OCI-LY7 (cell line): ENCODE data around the gene DBN1. TPM values are rescaled to one million over a fixed set of nuclear protein-coding genes. Genes with fewer than 3 reads are reported as not detected.

ENCODE experiments used
- BruUV-seq: library from RNA; stranded (reverse); fragments of 400-500 nt; replicated peaks from 2 replicates; lab custom pipeline; 2021; lab: Mats Ljungman, UMichigan
- CTCF ChIA-PET: fragments of 300-600 bp; sonication (Branson Sonifier 250); formaldehyde crosslinking; loops from one replicate; lab custom pipeline; 2022; ENCODE audit warnings: antibody characterized with exemption; ENCODE audit not compliant: unreplicated experiment; lab: Charles Lee
- POLR2A ChIA-PET: fragments of 300-600 bp; sonication (Branson Sonifier 250); formaldehyde crosslinking; loops from one replicate; lab custom pipeline; 2022; ENCODE audit warnings: antibody characterized with exemption; lab: Charles Lee
- DNase-seq: peaks from one replicate; pipeline ENCODE4 v3.0.0-alpha.2; 2015; ENCODE audit warnings: low spot score
- H2AFZ ChIP-seq: fragments of 200-600 bp; sonication (generic), shearing (Covaris generic); 2 replicates; pipeline ENCODE4 v1.6.1; 2014; ENCODE audit warnings: mild to moderate bottlenecking, antibody characterized with exemption, low read length, moderate library complexity
- H3K27ac ChIP-seq: fragments of 200-600 bp; sonication (generic); 2 replicates; pipeline ENCODE4 v1.5.1; 2014; ENCODE audit warnings: mixed run types, low read depth, mild to moderate bottlenecking, moderate library complexity, low read length, inconsistent platforms; ENCODE audit not compliant: poor library complexity, severe bottlenecking
- H3K36me3 ChIP-seq: fragments of 200-600 bp; sonication (generic); 2 replicates; pipeline ENCODE4 v1.6.1; 2014; ENCODE audit warnings: mild to moderate bottlenecking, antibody characterized with exemption, low read length, moderate library complexity, mixed read lengths; ENCODE audit not compliant: insufficient read depth
- H3K4me1 ChIP-seq: fragments of 200-600 bp; sonication (generic); 2 replicates; pipeline ENCODE4 v1.5.1; 2014; ENCODE audit warnings: mild to moderate bottlenecking, low read length; ENCODE audit not compliant: insufficient read depth, poor library complexity, severe bottlenecking
- H3K4me2 ChIP-seq: fragments of 200-600 bp; sonication (generic); 2 replicates; pipeline ENCODE4 v1.6.1; 2014; ENCODE audit warnings: mild to moderate bottlenecking, low read length
- H3K4me3 ChIP-seq: fragments of 200-600 bp; sonication (generic); 2 replicates; pipeline ENCODE4 v1.5.1; 2014; ENCODE audit warnings: mild to moderate bottlenecking, low read depth, low read length; ENCODE audit not compliant: poor library complexity, severe bottlenecking
- H3K79me2 ChIP-seq: fragments of 200-600 bp; sonication (generic); 2 replicates; pipeline ENCODE4 v1.6.1; 2016; ENCODE audit warnings: low read depth, mild to moderate bottlenecking, low read length, moderate library complexity, mixed read lengths; ENCODE audit not compliant: insufficient read depth
- H3K9me2 ChIP-seq: fragments of 200-600 bp; sonication (generic); 2 replicates; pipeline ENCODE4 v1.6.1; 2016; ENCODE audit warnings: mild to moderate bottlenecking, low read length, mixed read lengths; ENCODE audit not compliant: insufficient read depth
- H3K9me3 ChIP-seq: fragments of 200-600 bp; sonication (generic); 2 replicates; pipeline ENCODE4 v1.6.1; 2014; ENCODE audit warnings: mild to moderate bottlenecking, mixed run types, low read length, mixed read lengths
- H4K20me1 ChIP-seq: fragments of 200-600 bp; sonication (generic); 2 replicates; pipeline ENCODE4 v1.6.1; 2014; ENCODE audit warnings: mild to moderate bottlenecking, antibody characterized with exemption, low read length, moderate library complexity, mixed read lengths; ENCODE audit not compliant: insufficient read depth
- CTCF ChIP-seq: fragments of 200-600 bp; sonication (generic); conservative IDR thresholded peaks from 2 replicates; pipeline ENCODE4 v1.5.1; 2014; ENCODE audit warnings: mild to moderate bottlenecking, antibody characterized with exemption, low read length, moderate library complexity, mixed read lengths
- EZH2phosphoT487 ChIP-seq: fragments of 200-600 bp; sonication (generic); IDR thresholded peaks from 2 replicates; pipeline ENCODE4 v1.6.1; 2018; ENCODE audit warnings: low read depth, borderline replicate concordance, mild to moderate bottlenecking, mixed run types, antibody characterized with exemption, low read length, moderate library complexity, mixed read lengths
- intact Hi-C: fragments of 100-400 bp; cut with micrococcal nuclease; formaldehyde crosslinking; loops from one replicate; pipeline ENCODE4 v1.10.0; 2022; ENCODE audit not compliant: unreplicated experiment
- total RNA-seq, 2 experiments: library from RNA; depleted of rRNA in 1 of 2; stranded (reverse); fragments of >200 nt in 1 of 2; shearing (Covaris generic) in 1 of 2; gene quantifications; 2 replicates each; pipeline ENCODE4 v1.2.3, GENCODE V29; 2014 to 2022

DBN1 gene
- total RNA-seq, 2 experiments from 2014 or later = 11.7 to 22.0 TPM

- POLR2A ChIA-PET = interaction anchor here (0.5 to 4.3 kb wide), 15 partner anchors 7 to 750 kb away, joined by 3 to 24 read pairs (median 4); partner anchors contain the start of genes DDX41, GRK6 and PDLIM7
- intact Hi-C loops = loop anchor here (2.0 to 10.0 kb wide), 4 partner anchors 45 to 605 kb away; partner anchors contain the start of genes FAM193B, MXD3, N4BP3 and TMED9
- H2AFZ ChIP-seq = no peak within 1 kb of the TSS; the same call in 1 of the 2 replicates
These were observed 36.0 kb upstream of the DBN1 start, which contains the start of gene DOK3 for GRCh38 chr5:177509381-177509951. Gene DOK3 (minus strand): TSS chr5:177509826. CDS start chr5:177509540, 286 bp downstream.

GRCh38 chr5:177508837-177509236 is 35.4 kb upstream of the DBN1 start:
- no peak overlapping the region for H2AFZ ChIP-seq
- H3K9me2 ChIP-seq = no peaks in the 10 kb centered on the region
- no peaks in the 10 kb centered on the region for H3K9me3 ChIP-seq
- H3K36me3 ChIP-seq = peaks cover 91% of the 10 kb centered on the region
- peaks cover 35% of the 10 kb centered on the region for H3K79me2 ChIP-seq
- TF ChIP-seq CTCF = no peak
- no peak for TF ChIP-seq EZH2phosphoT487
- peak overlapping the region; percentile 100 for H3K4me2 ChIP-seq
- H3K4me3 ChIP-seq = peak overlapping the region; percentile 77
- H3K4me1 ChIP-seq = peaks cover 67% of the 10 kb centered on the region
- no TSS peak for BruUV-seq
- H4K20me1 ChIP-seq = no peaks in the 10 kb centered on the region
- intact Hi-C loops = loop anchor here (1.0 to 10.0 kb wide), 5 partner anchors 46 to 606 kb away; partner anchors contain the start of genes FAM193B, GRK6, MXD3 and N4BP3
- DNase-seq = peak; percentile 90
- ChIA-PET POLR2A (interaction anchor here (0.5 to 4.3 kb wide), 14 partner anchors 8 to 750 kb away, joined by 3 to 24 read pairs (median 4); partner anchors contain the start of genes DDX41, GRK6, PDLIM7 and RGS14), CTCF (interaction anchor here (0.6 to 1.9 kb wide), 5 partner anchors 8 to 97 kb away, joined by 3 to 5 read pairs (median 3); no protein-coding TSS in a partner anchor)
- peak overlapping the region; percentile 95 for H3K27ac ChIP-seq

More at GRCh38 chr5:177509381-177509951, 36.0 kb upstream of the DBN1 start, which contains the start of gene DOK3:
- CTCF ChIA-PET = interaction anchor here (0.6 to 1.9 kb wide), 5 partner anchors 9 to 119 kb away, joined by 3 to 5 read pairs (median 4); no protein-coding TSS in a partner anchor
- H3K79me2 ChIP-seq = peaks cover 35% of the 10 kb centered on the region
- BruUV-seq = no TSS peak
- no peaks in the 10 kb centered on the region for H3K9me3 ChIP-seq
- peak within 1 kb of the TSS; percentile 100 for H3K4me2 ChIP-seq
- H3K36me3 ChIP-seq = peaks cover 91% of the 10 kb centered on the region
- H3K4me3 ChIP-seq = peak within 1 kb of the TSS; percentile 77
- peak within 1 kb of the TSS; percentile 95 for H3K27ac ChIP-seq
- no peaks in the 10 kb centered on the region for H3K9me2 ChIP-seq
- DNase-seq = peak; percentile 82
- H4K20me1 ChIP-seq = no peaks in the 10 kb centered on the region
- peaks cover 61% of the 10 kb centered on the region for H3K4me1 ChIP-seq
- no peak for TF ChIP-seq CTCF
- TF ChIP-seq EZH2phosphoT487 = no peak
